NCI-H510A treated with DMSO at 0.1 percent for 48 hours (cell line): ENCODE data around the gene PCYT1A.
A peak's percentile ranks its signal among the peaks of the same experiment; 100 is the strongest.
"Not testable (repeated sequence)": the region's sequence is repeated elsewhere in the genome, so short reads cannot be mapped to it uniquely, and the experiment has no call there.

Experiments
- DNase-seq: peaks from one replicate; lab custom pipeline; 2025; lab: John Stamatoyannopoulos, UW

PCYT1A gene

DNA sequence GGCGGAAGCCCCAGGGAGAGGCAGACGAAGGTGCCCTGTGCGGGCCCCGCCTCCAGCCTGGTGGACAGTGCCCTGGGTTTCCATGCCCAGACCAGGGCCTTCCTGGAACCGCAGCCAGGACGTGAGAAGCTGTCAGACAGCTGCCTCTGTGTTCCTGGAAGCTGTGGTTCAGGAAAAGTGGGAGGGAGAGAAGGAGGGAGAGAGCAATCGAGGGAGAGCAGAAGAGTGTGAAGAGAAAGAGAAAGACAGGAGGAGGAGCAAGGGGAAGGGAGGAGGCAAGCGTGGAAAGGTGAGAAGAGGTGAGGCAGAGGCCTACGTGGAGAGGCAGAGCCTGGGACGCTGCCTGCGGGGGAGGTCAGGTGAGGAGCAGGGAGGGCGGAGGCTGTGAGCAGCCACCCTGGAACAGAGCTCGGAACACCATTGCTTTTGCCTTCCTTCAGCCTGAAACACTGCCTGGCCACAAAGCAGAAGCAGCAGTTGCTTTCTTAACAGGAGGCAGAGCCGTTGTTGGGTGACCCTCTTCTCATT is 94.9 kb downstream of the PCYT1A start:
- DNase-seq = no peak

GRCh38 chr3:196192036-196192523 is 95.4 kb downstream of the PCYT1A start:
- no peak for DNase-seq

DNA sequence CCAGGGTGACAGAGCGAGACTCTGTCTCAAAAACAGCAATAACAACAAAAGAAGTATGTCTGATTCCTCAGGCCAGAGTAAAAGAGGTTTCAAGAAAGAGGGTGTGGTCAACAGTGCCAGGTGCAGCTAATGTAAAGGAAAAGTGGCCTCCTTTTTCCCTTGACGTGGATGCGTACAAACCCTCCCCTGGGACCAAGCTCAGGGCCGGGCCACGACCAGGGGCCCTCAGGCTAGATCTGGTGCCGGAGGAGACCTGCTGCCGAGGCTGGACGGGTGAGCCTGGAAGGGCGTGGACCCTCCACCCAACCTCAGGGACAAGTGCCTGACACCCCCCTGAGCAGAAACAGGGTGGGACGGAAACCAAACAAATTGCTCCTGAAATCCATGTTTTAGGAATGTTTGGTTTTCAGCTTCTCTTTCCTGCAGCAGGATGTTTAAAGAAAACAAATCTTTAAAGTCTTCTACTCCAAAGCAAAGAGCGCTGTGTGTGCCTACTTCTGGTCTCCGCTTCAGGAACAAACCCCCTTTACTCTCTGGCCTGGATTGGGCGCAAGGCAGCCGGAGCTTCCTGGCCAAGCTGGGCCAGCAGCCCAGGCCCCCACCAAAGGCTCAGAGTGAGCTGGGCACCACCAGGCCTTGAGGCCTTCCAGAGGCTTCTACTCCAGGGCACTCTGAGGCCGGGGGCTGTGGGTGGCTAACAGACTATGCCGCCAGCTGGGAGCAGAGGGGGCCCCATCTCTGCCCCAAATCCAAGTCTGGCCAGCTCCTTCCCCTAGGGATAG is 97.8 kb downstream of the PCYT1A start:
- DNase-seq = no peak

GRCh38 chr3:196186651-196187573 is 100.6 kb downstream of the PCYT1A start:
- peak; percentile 55 for DNase-seq

GRCh38 chr3:196184881-196185280 is 102.6 kb downstream of the PCYT1A start:
- DNase-seq = no peak

DNA sequence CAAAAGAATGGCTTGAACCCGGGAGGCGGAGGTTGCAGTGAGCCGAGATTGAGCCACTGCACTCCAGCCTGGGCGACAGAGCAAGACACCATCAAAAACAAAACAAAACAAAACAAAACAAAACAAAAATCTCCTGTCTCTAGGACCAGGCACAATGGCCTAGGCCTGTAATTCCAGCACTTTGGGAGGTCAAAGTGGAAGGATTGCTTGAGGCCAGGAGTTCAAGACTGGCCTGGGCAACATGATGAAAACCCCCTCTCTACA is 103.4 kb downstream of the PCYT1A start:
- DNase-seq = not testable (repeated sequence)

DNA sequence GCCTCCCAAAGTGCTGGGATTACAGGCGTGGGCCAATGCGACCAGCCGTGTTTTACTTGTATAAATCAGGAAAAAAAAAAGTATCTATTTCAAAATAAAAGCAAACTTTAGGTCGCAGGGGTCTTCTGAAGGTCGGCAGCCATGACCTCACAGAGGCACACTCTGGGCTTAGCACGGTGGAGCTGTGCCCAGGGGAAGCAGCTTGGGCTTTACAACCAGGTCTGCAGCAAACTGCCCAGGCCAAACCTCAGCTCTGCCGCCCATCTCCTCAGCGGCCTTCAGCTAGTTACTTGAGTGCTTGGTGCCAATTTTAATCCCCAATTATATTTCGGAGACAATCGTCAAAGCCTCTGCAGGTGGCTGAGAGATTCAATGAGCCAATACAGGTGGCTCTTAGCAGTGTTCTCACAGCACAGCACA is 106.4 kb downstream of the PCYT1A start:
- DNase-seq = no peak

- no peak for DNase-seq
Measured at GRCh38 chr3:196180346-196180745, 107.2 kb downstream of the PCYT1A start.
